Pancreas (tissue), 10 donors: ENCODE results near the gene SLC19A2. TPM values are rescaled to one million over a fixed set of nuclear protein-coding genes. Genes with fewer than 3 reads are reported as not detected.

ENCODE experiments used
- ATAC-seq, 4 donors: fragments of 200-7000 bp; cut with Tn5 transposase; one replicate each; pipeline versions ENCODE4 v1.8.0 to v1.9.1; 2020; ENCODE audit warnings: mild to moderate bottlenecking in 4 of 4, moderate library complexity in 4 of 4
- DNase-seq, 6 donors: peaks; one replicate each; pipeline ENCODE4 v3.0.0-alpha.2; 2020
- FAIRE-seq: peaks from 2 replicates; lab custom pipeline; 2012; peaks lifted over from hg19 to GRCh38; lab: Jason Lieb, UNC
- H3K27ac ChIP-seq, 4 donors: fragments of 200-600 bp; sonication (generic); 1 replicate in 3 of 4; 2 replicates in 1 of 4; pipeline versions ENCODE4 v1.5.0 to v1.8.0; 2020
- H3K27me3 ChIP-seq, 4 donors: fragments of 200-600 bp; one replicate each; pipeline ENCODE4 v1.8.0; 2021
- H3K36me3 ChIP-seq, 3 donors: fragments of 200-600 bp; sonication (generic) in 1 of 3; one replicate each; pipeline versions ENCODE4 v1.5.0 to v1.8.0; 2020 to 2021
- H3K4me1 ChIP-seq, 3 donors: fragments of 200-600 bp; one replicate each; pipeline ENCODE4 v1.8.0; 2021
- H3K4me3 ChIP-seq, 4 donors: fragments of 200-600 bp; sonication (generic) in 2 of 4; one replicate each; pipeline versions ENCODE4 v1.5.0 to v1.8.0; 2020 to 2021
- H3K9me3 ChIP-seq, 4 donors: fragments of 200-600 bp; one replicate each; pipeline ENCODE4 v1.8.0; 2021
- CTCF ChIP-seq, 4 donors: fragments of 200-600 bp; sonication (generic) in 3 of 4; IDR thresholded peaks; one replicate each; pipeline versions ENCODE4 v1.5.0 to v1.8.0; 2021; ENCODE audit warnings: antibody characterized with exemption in 4 of 4
- WGBS, 2 donors: extraction: QIAGEN DNeasy Blood & Tissue Kit; methylation state at CpG; one replicate each; pipeline ENCODE4 v1.1.7; 2013; 5-methylcytosine and 5-hydroxymethylcytosine counted together
- intact Hi-C, 3 donors: fragments of 100-400 bp; cut with DNase I; formaldehyde crosslinking; loops; one replicate each; pipeline versions ENCODE4 v1.11.1 to v1.14.2; 2022
- polyA plus RNA-seq, 2 donors: library from polyadenylated mRNA; stranded (reverse); fragments of 200-250 nt; gene quantifications; one replicate each; pipeline ENCODE4 v1.2.3, GENCODE V29; 2013
- total RNA-seq, 6 donors: library from RNA; stranded (reverse); fragmentation: NEBNext Ultra II Directional in 4 of 6; extraction: Animal tissue kit (Norgen Biotek cat#: 25700) in 4 of 6; gene quantifications; one replicate each; pipeline versions ENCODE4 v1.2.1 to v1.2.4, GENCODE V29; 2021 to 2023
- donor health status: healthy with polysubstance abuse.
- donor health status: DM: no; HTN: no; CAD: no; lungs with moderate emphysema.
- donor health status: DM: no; HTN: no; CAD: no.
- donor health status: control.
- donor health status: control.
- donor health status: Bipolar disorder and iron deficiency.
- donor health status: DM: yes; HTN: yes; CAD: no.
- donor health status: DM: no; HTN: no; CAD: no.
- donor health status: DM: no; HTN: no; CAD: no.
- donor health status: DM: yes; HTN: yes; CAD: no.

Gene SLC19A2
- total and polyA plus RNA-seq, 8 donors: 3.7 to 10.1 (median 8.1) TPM

- TF ChIP-seq CTCF (IDR thresholded peaks at IDR 0.05): no peak
- Histone ChIP-seq H3K9me3 (no peaks in the 10 kb centered on the region), H3K27me3 (no peaks in the 10 kb centered on the region), H3K36me3 (no peaks in the 10 kb centered on the region), H3K27ac (no peak overlapping the region), H3K4me1 (no peaks in the 10 kb centered on the region), H3K4me3 (no peak overlapping the region)
- no peak for FAIRE-seq
- intact Hi-C loops: no loop called here
- no peak for DNase-seq
- ATAC-seq: no peak
These were observed 9.5 kb upstream of the SLC19A2 start for GRCh38 chr1:169495046-169495775.

DNA sequence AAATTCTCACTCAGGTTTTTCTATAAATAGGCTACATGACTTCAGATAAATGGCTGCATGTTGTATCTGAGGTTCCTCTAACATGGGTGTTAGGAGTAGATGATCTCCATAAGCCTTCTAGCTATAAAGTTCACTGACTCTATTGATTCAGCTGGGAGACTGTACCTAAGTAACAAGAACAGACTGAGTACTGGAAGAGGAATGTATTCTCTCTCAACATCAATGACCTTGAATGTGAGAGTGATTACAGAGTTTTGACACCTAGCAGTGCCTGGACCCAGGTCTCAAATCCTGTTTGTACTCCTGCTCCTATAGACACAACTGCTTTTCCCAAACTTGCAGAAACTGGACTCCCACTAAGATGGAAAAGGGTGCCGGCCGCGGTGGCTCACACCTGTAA, 8.6 kb upstream of the SLC19A2 start:
- no peaks in the 10 kb centered on the region for H3K27me3 ChIP-seq
- H3K36me3 ChIP-seq: no peaks in the 10 kb centered on the region
- FAIRE-seq (no peak), DNase-seq (no peak), ATAC-seq (no peak)
- TF ChIP-seq CTCF (IDR thresholded peaks at IDR 0.05): no peak
- no peaks in the 10 kb centered on the region for H3K9me3 ChIP-seq
- WGBS, 2 donors: 96 to 98% methylated on average over 3 of the region's 3 CpGs
- peaks cover 0 to 2% (median 0%) of the 10 kb centered on the region in 3 donors for H3K4me1 ChIP-seq
- intact Hi-C loops: no loop called here
- no peak overlapping the region for H3K4me3 ChIP-seq
- no peak overlapping the region for H3K27ac ChIP-seq

DNA sequence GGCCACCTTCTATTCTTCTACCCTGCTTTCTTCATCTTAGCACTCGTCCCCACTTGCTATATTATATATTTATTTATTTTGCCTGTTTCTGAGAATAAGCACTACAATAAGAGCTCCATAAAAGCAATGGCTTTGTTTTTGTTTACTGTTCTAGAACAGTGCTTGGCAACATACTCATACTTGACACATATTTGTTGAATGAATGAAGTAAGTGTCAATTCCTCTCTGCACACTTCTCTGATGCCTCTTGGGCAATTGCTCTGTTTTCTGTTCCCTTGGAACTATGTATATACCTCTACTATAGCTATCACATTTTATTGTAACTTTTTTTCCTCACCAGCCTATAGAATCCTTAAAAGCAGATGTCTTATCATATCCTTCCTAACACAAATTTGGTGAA, 7.5 kb upstream of the SLC19A2 start:
- DNase-seq: no peak
- Histone ChIP-seq H3K4me3 (no peak overlapping the region), H3K9me3 (no peaks in the 10 kb centered on the region), H3K4me1 (peaks cover 0 to 12% (median 9%) of the 10 kb centered on the region in 3 donors), H3K27ac (no peak overlapping the region), H3K36me3 (no peaks in the 10 kb centered on the region), H3K27me3 (no peaks in the 10 kb centered on the region)
- no peak for TF ChIP-seq CTCF (IDR thresholded peaks at IDR 0.05)
- ATAC-seq: no peak
- intact Hi-C loops: no loop called here
- no peak for FAIRE-seq
- 76 to 88% methylated on average over 1 of the region's 1 CpG for WGBS, 2 donors

DNA sequence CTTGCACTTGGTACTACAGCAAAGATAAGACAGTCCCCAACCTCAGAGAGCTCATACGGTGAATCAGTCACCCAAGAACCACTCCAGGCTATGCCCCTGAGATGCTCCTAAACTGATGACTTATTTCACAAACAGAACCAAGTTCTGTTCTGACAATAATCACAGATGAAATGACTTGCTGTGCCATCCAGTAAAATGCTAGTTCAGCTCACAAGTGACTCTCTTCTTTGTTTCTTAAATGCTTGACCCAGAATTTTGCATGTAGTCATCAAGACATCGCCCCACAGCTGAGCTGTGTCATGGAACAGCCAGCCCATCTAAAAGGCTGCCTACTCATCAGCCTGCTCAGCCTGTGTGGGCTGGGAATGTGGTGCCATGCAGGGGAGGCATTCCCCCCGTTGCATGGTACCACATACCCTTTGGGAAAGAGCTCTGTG, 6.1 kb upstream of the SLC19A2 start:
- no peak for TF ChIP-seq CTCF (IDR thresholded peaks at IDR 0.05)
- intact Hi-C loops: no loop called here
- WGBS, 2 donors: 83 to 84% methylated on average over 3 of the region's 3 CpGs
- Histone ChIP-seq H3K4me1 (peaks cover 3 to 12% (median 9%) of the 10 kb centered on the region in 3 donors), H3K27me3 (no peaks in the 10 kb centered on the region), H3K27ac (no peak overlapping the region), H3K4me3 (no peak overlapping the region), H3K36me3 (no peaks in the 10 kb centered on the region), H3K9me3 (no peaks in the 10 kb centered on the region)
- ATAC-seq (no peak), DNase-seq (no peak), FAIRE-seq (no peak)

GRCh38 chr1:169488157-169488556, 2.4 kb upstream of the SLC19A2 start:
- WGBS, 2 donors: 56 to 57% methylated on average over 4 of the region's 4 CpGs

More at GRCh38 chr1:169488157-169488556, 2.4 kb upstream of the SLC19A2 start:
- DNase-seq: no peak
- Histone ChIP-seq H3K4me1 (peaks cover 11 to 19% (median 12%) of the 10 kb centered on the region in 3 donors), H3K9me3 (no peaks in the 10 kb centered on the region), H3K27ac (no peak overlapping the region), H3K36me3 (no peaks in the 10 kb centered on the region), H3K4me3 (peak overlapping the region in 2 of 4 donors; percentile 91 to 92), H3K27me3 (no peaks in the 10 kb centered on the region)
- TF ChIP-seq CTCF (IDR thresholded peaks at IDR 0.05): no peak
- intact Hi-C loops: no loop called here
- FAIRE-seq: no peak
- ATAC-seq: no peak
